Upper lobe of left lung (tissue), 6 donors: Measurements from ENCODE around the gene YY2. TPM values are rescaled to one million over a fixed set of nuclear protein-coding genes. Genes with fewer than 3 reads are reported as not detected.
"Not testable (repeated sequence)": the region's sequence is repeated elsewhere in the genome, so short reads cannot be mapped to it uniquely, and the experiment has no call there.

Experiments
- ATAC-seq, 2 donors: fragments of 200-7000 bp; cut with Tn5 transposase; one replicate each; pipeline ENCODE4 v1.9.1; 2022; ENCODE audit warnings: mild to moderate bottlenecking in 2 of 2, moderate library complexity in 2 of 2; ENCODE audit not compliant: low FRiP score in 2 of 2
- DNase-seq, 2 donors: peaks; one replicate each; pipeline ENCODE4 v3.0.0-alpha.2; 2019 to 2020
- H3K27ac ChIP-seq, 4 donors: fragments of 200-600 bp; sonication (generic); one replicate each; pipeline ENCODE4 v1.5.1; 2016 to 2019
- H3K27me3 ChIP-seq, 4 donors: fragments of 200-600 bp; sonication (generic); one replicate each; pipeline ENCODE4 v1.5.1; 2017 to 2019
- H3K36me3 ChIP-seq, 4 donors: fragments of 200-600 bp; sonication (generic); one replicate each; pipeline ENCODE4 v1.5.1; 2016 to 2019
- H3K4me1 ChIP-seq, 4 donors: fragments of 200-600 bp; sonication (generic); one replicate each; pipeline ENCODE4 v1.5.1; 2018 to 2019
- H3K4me3 ChIP-seq, 4 donors: fragments of 200-600 bp; sonication (generic); one replicate each; pipeline ENCODE4 v1.5.1; 2017 to 2019; ENCODE audit warnings: mild to moderate bottlenecking in 2 of 4, moderate library complexity in 1 of 4
- H3K9me3 ChIP-seq, 4 donors: fragments of 200-600 bp; sonication (generic); one replicate each; pipeline ENCODE4 v1.5.1; 2018 to 2019
- CTCF ChIP-seq, 6 experiments: fragments of 450-650 bp in 4 of 6; fragments of 200-600 bp in 2 of 6; sonication (generic) in 2 of 6; IDR thresholded peaks; one replicate each; pipeline ENCODE4 v1.5.1; 2016 to 2019; ENCODE audit warnings: antibody characterized with exemption in 6 of 6
- EP300 ChIP-seq, 4 donors: sonication (generic); formaldehyde crosslinking; IDR thresholded peaks; one replicate each; pipeline ENCODE4 v1.5.1; 2017; ENCODE audit warnings: antibody characterized with exemption in 4 of 4, control low read depth in 2 of 4
- POLR2A ChIP-seq, 4 donors: fragments of 450-650 bp; IDR thresholded peaks; one replicate each; pipeline ENCODE4 v1.5.1; 2016 to 2017; ENCODE audit warnings: antibody characterized with exemption in 4 of 4, mild to moderate bottlenecking in 2 of 4
- POLR2AphosphoS5 ChIP-seq, 2 donors: sonication (generic); formaldehyde crosslinking; IDR thresholded peaks; one replicate each; pipeline ENCODE4 v1.5.1; 2017; ENCODE audit warnings: antibody characterized with exemption in 2 of 2
- WGBS, 2 donors: methylation state at CpG; one replicate each; pipeline ENCODE4 v1.1.5; 2017 to 2018; 5-methylcytosine and 5-hydroxymethylcytosine counted together
- total RNA-seq, 6 donors: library from RNA; depleted of rRNA in 4 of 6; stranded (reverse); fragments of >200 nt in 4 of 6; gene quantifications; one replicate each; pipeline versions ENCODE4 v1.1.0 to v1.2.1, GENCODE V29; 2016 to 2021
- donor health status: DM: no; HTN: no; CAD: no; lungs with moderate emphysema.
- donor health status: DM: no; HTN: yes; CAD: no; lungs with severe emphysema.

YY2 gene
- total RNA-seq, 6 donors from 2014 or later = 0.71 to 7.3 (median 3.0) TPM

DNA sequence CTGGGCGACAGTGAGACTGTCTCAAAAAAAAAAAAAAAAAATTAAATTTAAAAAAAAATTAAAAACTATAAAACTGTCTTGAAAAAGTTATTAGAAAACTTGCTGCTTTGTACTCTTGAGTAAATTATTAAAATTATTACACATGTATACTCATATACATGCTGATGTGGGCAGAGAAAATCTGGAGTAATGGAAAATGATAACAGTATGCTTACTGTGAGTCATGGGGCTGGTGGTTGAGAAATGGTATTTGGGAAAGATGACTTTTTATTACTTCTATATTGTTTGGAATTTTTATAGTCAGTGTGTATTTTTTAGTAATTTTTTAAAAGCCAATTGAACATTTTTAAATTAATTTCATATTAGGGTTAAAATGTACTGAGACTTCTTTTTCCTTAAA is 7.5 kb downstream of the YY2 start:
- WGBS, 2 donors = 96 to 100% methylated on average over 1 of the region's 1 CpG

GRCh38 chrX:21865436-21865835 is 9.6 kb downstream of the YY2 start:
- no peak for TF ChIP-seq POLR2A (IDR thresholded peaks at IDR 0.05)
- ATAC-seq = no peak
- Histone ChIP-seq H3K27ac (no peak overlapping the region), H3K4me3 (no peak overlapping the region), H3K27me3 (no peaks in the 10 kb centered on the region), H3K4me1 (no peaks in the 10 kb centered on the region), H3K9me3 (no peaks in the 10 kb centered on the region), H3K36me3 (no peaks in the 10 kb centered on the region)
- no peak for DNase-seq

More for the DNA sequence above, 7.5 kb downstream of the YY2 start:
- no peak for DNase-seq
- H3K4me3 ChIP-seq = no peak overlapping the region
- H3K27me3 ChIP-seq = no peaks in the 10 kb centered on the region
- no peak overlapping the region for H3K27ac ChIP-seq
- no peaks in the 10 kb centered on the region for H3K9me3 ChIP-seq
- no peaks in the 10 kb centered on the region for H3K36me3 ChIP-seq
- no peak for ATAC-seq
- TF ChIP-seq POLR2A (IDR thresholded peaks at IDR 0.05) (no peak), POLR2AphosphoS5 (IDR thresholded peaks at IDR 0.05) (no peak), EP300 (IDR thresholded peaks at IDR 0.05) (no peak), CTCF (IDR thresholded peaks at IDR 0.05) (no peak)
- H3K4me1 ChIP-seq = no peaks in the 10 kb centered on the region

DNA sequence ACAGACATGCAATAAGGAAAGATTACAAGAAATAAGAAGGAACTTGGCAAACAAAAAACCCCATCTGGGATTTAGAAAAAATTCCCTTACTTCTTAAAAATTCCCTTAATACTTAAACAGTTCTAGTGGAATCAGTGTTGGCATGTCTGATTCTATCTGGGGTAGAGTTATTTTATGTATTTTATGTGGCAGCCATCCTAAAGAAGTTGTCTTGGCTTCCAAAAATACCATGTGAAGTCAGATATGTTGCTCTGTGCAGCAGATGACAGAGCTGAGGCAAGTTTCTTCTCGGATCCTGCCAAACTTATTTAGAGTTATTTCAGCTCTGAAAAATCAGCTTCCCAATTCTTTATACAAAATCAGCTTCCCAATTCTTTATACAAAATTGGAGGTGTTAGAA is 14.7 kb downstream of the YY2 start:
- ATAC-seq = no peak
- Histone ChIP-seq H3K27ac (no peak overlapping the region), H3K9me3 (no peaks in the 10 kb centered on the region), H3K4me3 (no peak overlapping the region), H3K27me3 (no peaks in the 10 kb centered on the region), H3K4me1 (no peaks in the 10 kb centered on the region), H3K36me3 (no peaks in the 10 kb centered on the region)
- 54 to 69% methylated on average over 1 of the region's 1 CpG for WGBS, 2 donors
- no peak for DNase-seq
- TF ChIP-seq POLR2A (IDR thresholded peaks at IDR 0.05) = no peak
- TF ChIP-seq CTCF (IDR thresholded peaks at IDR 0.05) = no peak
- no peak for TF ChIP-seq POLR2AphosphoS5 (IDR thresholded peaks at IDR 0.05)
- TF ChIP-seq EP300 (IDR thresholded peaks at IDR 0.05) = no peak

GRCh38 chrX:21873063-21873775 is 17.4 kb downstream of the YY2 start:
- 59 to 61% methylated on average over 4 of the region's 4 CpGs for WGBS, 2 donors
- Histone ChIP-seq H3K27me3 (no peaks in the 10 kb centered on the region), H3K36me3 (no peaks in the 10 kb centered on the region), H3K4me3 (no peak overlapping the region), H3K27ac (no peak overlapping the region), H3K4me1 (no peaks in the 10 kb centered on the region), H3K9me3 (no peaks in the 10 kb centered on the region)
- no peak for TF ChIP-seq POLR2AphosphoS5 (IDR thresholded peaks at IDR 0.05)
- TF ChIP-seq CTCF (IDR thresholded peaks at IDR 0.05) = no peak
- TF ChIP-seq EP300 (IDR thresholded peaks at IDR 0.05) = no peak
- TF ChIP-seq POLR2A (IDR thresholded peaks at IDR 0.05) = no peak
- DNase-seq = no peak
- no peak for ATAC-seq

GRCh38 chrX:21874182-21874581 is 18.4 kb downstream of the YY2 start:
- not testable (repeated sequence) for H3K9me3 ChIP-seq, H3K4me1 ChIP-seq, H3K27ac ChIP-seq, H3K27me3 ChIP-seq, ATAC-seq, H3K36me3 ChIP-seq, DNase-seq, H3K4me3 ChIP-seq
- WGBS, 2 donors = 59 to 74% methylated on average over 3 of the region's 3 CpGs

GRCh38 chrX:21875013-21875412 is 19.2 kb downstream of the YY2 start:
- ATAC-seq (no peak), DNase-seq (no peak)
- H3K27me3 ChIP-seq = no peaks in the 10 kb centered on the region
- H3K9me3 ChIP-seq = no peaks in the 10 kb centered on the region
- no peak overlapping the region for H3K4me3 ChIP-seq
- TF ChIP-seq CTCF (IDR thresholded peaks at IDR 0.05) (no peak), POLR2AphosphoS5 (IDR thresholded peaks at IDR 0.05) (no peak), EP300 (IDR thresholded peaks at IDR 0.05) (no peak), POLR2A (IDR thresholded peaks at IDR 0.05) (no peak)
- no peaks in the 10 kb centered on the region for H3K4me1 ChIP-seq
- peaks cover 0 to 3% (median 0%) of the 10 kb centered on the region in 4 donors for H3K36me3 ChIP-seq
- 57 to 86% methylated on average over 1 of the region's 1 CpG for whole genome bisulfite sequencing, 2 donors
- no peak overlapping the region for H3K27ac ChIP-seq
